HEK293T (cell line): ENCODE results near the gene PRSS56.

Experiments used
- CTCF ChIA-PET: fragments of 350-600 bp; formaldehyde crosslinking; extraction: SDS; loops from one replicate; lab custom pipeline; 2021; ENCODE audit warnings: antibody characterized with exemption, inconsistent platforms; lab: Yijun Ruan, JAX
- POLR2A ChIA-PET: fragments of 350-600 bp; formaldehyde crosslinking; extraction: SDS; loops from one replicate; lab custom pipeline; 2020; ENCODE audit warnings: antibody characterized with exemption, inconsistent platforms; lab: Yijun Ruan, JAX
- DNase-seq: peaks from one replicate; pipeline ENCODE4 v3.0.0; 2012; ENCODE audit warnings: mixed read lengths; ENCODE audit errors: extremely low spot score
- ARNT ChIP-seq: fragments of 450-650 bp; IDR thresholded peaks from 2 replicates; pipeline ENCODE4 v1.6.1; 2017; ENCODE audit warnings: mild to moderate bottlenecking
- BHLHE40 ChIP-seq: fragments of 450-650 bp; IDR thresholded peaks from 2 replicates; pipeline ENCODE4 v1.6.1; 2016; ENCODE audit warnings: mild to moderate bottlenecking, moderate library complexity, borderline replicate concordance
- CTBP1 ChIP-seq: fragments of 450-650 bp; IDR thresholded peaks from 2 replicates; pipeline ENCODE4 v1.6.1; 2016; ENCODE audit warnings: borderline replicate concordance
- ELF4 ChIP-seq: fragments of 450-650 bp; IDR thresholded peaks from 2 replicates; pipeline ENCODE4 v1.6.1; 2017; ENCODE audit warnings: antibody characterized with exemption
- FOXA1 ChIP-seq: fragments of 450-650 bp; IDR thresholded peaks from 2 replicates; pipeline ENCODE4 v1.6.1; 2016; ENCODE audit warnings: mild to moderate bottlenecking
- FOXK2 ChIP-seq: fragments of 450-650 bp; IDR thresholded peaks from 2 replicates; pipeline ENCODE4 v1.6.1; 2016; ENCODE audit warnings: mild to moderate bottlenecking
- FOXM1 ChIP-seq: fragments of 450-650 bp; IDR thresholded peaks from 2 replicates; pipeline ENCODE4 v1.6.1; 2017; ENCODE audit warnings: mild to moderate bottlenecking, borderline replicate concordance
- HDGF ChIP-seq: fragments of 450-650 bp; IDR thresholded peaks from 2 replicates; pipeline ENCODE4 v1.6.1; 2017; ENCODE audit warnings: antibody characterized with exemption, borderline replicate concordance
- L3MBTL2 ChIP-seq: fragments of 450-650 bp; conservative IDR thresholded peaks from 2 replicates; pipeline ENCODE4 v1.6.1; 2016; ENCODE audit warnings: mild to moderate bottlenecking
- LEF1 ChIP-seq: fragments of 450-650 bp; IDR thresholded peaks from 2 replicates; pipeline ENCODE4 v1.6.1; 2017; ENCODE audit warnings: mild to moderate bottlenecking, borderline replicate concordance
- NFRKB ChIP-seq: fragments of 450-650 bp; IDR thresholded peaks from 2 replicates; pipeline ENCODE4 v1.6.1; 2016; ENCODE audit warnings: mild to moderate bottlenecking, moderate library complexity
- PKNOX1 ChIP-seq: fragments of 450-650 bp; IDR thresholded peaks from 2 replicates; pipeline ENCODE4 v1.6.1; 2016
- SP1 ChIP-seq: fragments of 450-650 bp; IDR thresholded peaks from 2 replicates; pipeline ENCODE4 v1.6.1; 2017
- SUZ12 ChIP-seq: fragments of 450-650 bp; IDR thresholded peaks from 2 replicates; pipeline ENCODE4 v1.6.1; 2016; ENCODE audit warnings: mild to moderate bottlenecking
- TARDBP ChIP-seq: fragments of 450-650 bp; IDR thresholded peaks from 2 replicates; pipeline ENCODE4 v1.6.1; 2016
- ZNF384 ChIP-seq: fragments of 450-650 bp; IDR thresholded peaks from 2 replicates; pipeline ENCODE4 v1.6.1; 2016

The PRSS56 gene

GRCh38 chr2:232501331-232501771, 18.8 kb upstream of the PRSS56 start:
- no peak for TF ChIP-seq ZNF384
- no peak for TF ChIP-seq FOXM1
- no peak for TF ChIP-seq ELF4
- no peak for TF ChIP-seq SUZ12
- no peak for TF ChIP-seq PKNOX1
- no peak for TF ChIP-seq FOXA1
- no peak for TF ChIP-seq L3MBTL2
- no peak for TF ChIP-seq TARDBP
- no peak for TF ChIP-seq NFRKB
- no peak for TF ChIP-seq BHLHE40
- no peak for TF ChIP-seq CTBP1
- DNase-seq, result no peak
- CTCF ChIA-PET, result no interaction called here
- POLR2A ChIA-PET, result no interaction called here

- TF ChIP-seq SP1 (no peak), FOXA1 (no peak), TARDBP (no peak), CTBP1 (no peak), ZNF384 (no peak), L3MBTL2 (no peak), FOXK2 (no peak), HDGF (no peak)
- CTCF ChIA-PET, result no interaction called here
- no peak for DNase-seq
- POLR2A ChIA-PET, result no interaction called here
These were observed 18.3 kb upstream of the PRSS56 start for GRCh38 chr2:232501794-232502390.

GRCh38 chr2:232502511-232502910, 17.7 kb upstream of the PRSS56 start:
- POLR2A ChIA-PET, result no interaction called here
- CTCF ChIA-PET, result no interaction called here
- TF ChIP-seq LEF1 (no peak), ARNT (no peak), BHLHE40 (no peak), L3MBTL2 (no peak), TARDBP (no peak), PKNOX1 (no peak), FOXA1 (no peak), FOXK2 (no peak), NFRKB (no peak)
- DNase-seq, result no peak

- ChIA-PET POLR2A (no interaction called here), CTCF (no interaction called here)
- TF ChIP-seq NFRKB (no peak), FOXA1 (no peak), PKNOX1 (no peak), ZNF384 (no peak), BHLHE40 (no peak), LEF1 (no peak), ELF4 (no peak), ARNT (no peak), CTBP1 (no peak), L3MBTL2 (no peak), HDGF (no peak), FOXK2 (no peak)
- no peak for DNase-seq
These were observed 17.0 kb upstream of the PRSS56 start for GRCh38 chr2:232502911-232503808.

- CTCF ChIA-PET, result no interaction called here
- TF ChIP-seq TARDBP (no peak), ZNF384 (no peak), CTBP1 (no peak), HDGF (no peak), LEF1 (no peak)
- no peak for DNase-seq
- POLR2A ChIA-PET, result no interaction called here
These were observed 16.3 kb upstream of the PRSS56 start for GRCh38 chr2:232503809-232504323.

- DNase-seq, result no peak
- ChIA-PET CTCF (no interaction called here), POLR2A (no interaction called here)
- TF ChIP-seq FOXK2 (no peak), ELF4 (no peak), TARDBP (no peak), L3MBTL2 (no peak), ARNT (no peak), FOXM1 (no peak), ZNF384 (no peak), NFRKB (no peak), FOXA1 (no peak), BHLHE40 (no peak), SUZ12 (no peak), CTBP1 (no peak), SP1 (no peak), PKNOX1 (no peak), HDGF (no peak), LEF1 (no peak)
These were observed 15.8 kb upstream of the PRSS56 start for GRCh38 chr2:232504438-232504837.
